Fibroblast of villous mesenchyme (primary cell): ENCODE measurements around the gene KCND1. TPM values are rescaled to one million over a fixed set of nuclear protein-coding genes. Genes with fewer than 3 reads are reported as not detected.

Experiments
- DNase-seq: peaks from one replicate; pipeline ENCODE4 v3.0.0-alpha.2; 2010; ENCODE audit warnings: low read depth
- H3K4me3 ChIP-seq: 2 replicates; pipeline ENCODE4 v1.5.1; 2011; ENCODE audit warnings: low read depth, mild to moderate bottlenecking, low read length
- total RNA-seq: library from RNA; depleted of rRNA; stranded (reverse); fragments of >200 nt; gene quantifications from 2 replicates; pipeline ENCODE4 v1.2.3, GENCODE V29; 2012
- TF ChIP-seq, protein P1 (sequence below): IDR thresholded peaks from 2 replicates; pipeline ENCODE4 v1.5.1; 2012; ENCODE audit warnings: low read depth, mild to moderate bottlenecking, low read length; ENCODE audit not compliant: insufficient read depth

The KCND1 gene
- total RNA-seq = 0.32 and 2.6 TPM in 2 replicates

DNA sequence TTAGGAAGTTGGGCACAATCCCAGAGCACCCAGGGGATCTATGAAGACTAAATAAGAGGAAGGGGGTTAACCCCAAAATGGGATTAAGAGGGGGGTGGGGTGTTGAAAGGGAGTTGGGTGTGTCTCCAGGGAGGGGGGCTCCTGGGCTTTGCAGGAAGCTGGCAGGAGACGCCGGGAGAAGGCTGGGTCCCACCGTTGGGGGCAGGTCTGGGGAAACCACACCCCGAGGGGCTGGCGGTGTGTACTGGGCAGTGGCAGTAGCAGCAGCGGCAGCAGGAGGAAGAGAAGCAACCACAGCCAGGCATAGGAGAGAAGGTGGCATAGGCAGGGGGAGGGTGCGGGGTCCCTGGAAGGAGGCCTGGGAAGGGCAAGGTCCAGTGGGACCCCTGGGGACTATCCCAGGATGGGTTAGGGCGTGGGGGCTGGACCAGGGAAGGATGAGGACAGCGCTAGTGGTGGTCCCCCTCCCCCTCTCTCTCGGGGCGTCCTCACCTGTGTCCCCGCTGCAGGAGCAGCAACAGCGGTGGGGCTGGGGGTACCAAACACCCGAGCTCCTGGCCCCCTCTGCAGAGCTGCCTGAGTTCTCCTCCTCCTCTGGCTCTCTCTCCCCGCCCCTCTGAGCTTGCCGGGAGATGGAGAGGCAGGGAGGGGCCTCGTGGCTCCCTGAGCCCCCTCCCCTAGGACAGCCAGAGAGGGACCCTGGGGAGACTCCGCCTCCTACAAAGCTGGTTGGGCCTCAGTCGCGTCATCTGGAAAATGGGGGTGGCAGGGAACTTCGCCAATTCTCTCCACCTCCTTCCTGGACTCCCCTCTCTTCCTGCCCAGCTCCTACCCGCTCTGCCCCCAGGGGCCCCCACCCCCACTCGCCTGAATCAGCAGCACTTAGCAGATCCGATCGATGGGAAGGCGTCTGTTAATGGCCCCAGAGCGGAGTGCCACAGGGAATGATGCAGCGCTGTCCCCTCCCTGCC lies at the start of gene KCND1:
Gene KCND1 (minus strand): TSS at position 596 of the 971 bp plus-strand sequence. CDS start 1,573 bp downstream, outside the sequence.
- H3K4me3 ChIP-seq = peak within 1 kb of the TSS; percentile 56
- peak; percentile 22 for DNase-seq
- TF ChIP-seq, protein P1, sequence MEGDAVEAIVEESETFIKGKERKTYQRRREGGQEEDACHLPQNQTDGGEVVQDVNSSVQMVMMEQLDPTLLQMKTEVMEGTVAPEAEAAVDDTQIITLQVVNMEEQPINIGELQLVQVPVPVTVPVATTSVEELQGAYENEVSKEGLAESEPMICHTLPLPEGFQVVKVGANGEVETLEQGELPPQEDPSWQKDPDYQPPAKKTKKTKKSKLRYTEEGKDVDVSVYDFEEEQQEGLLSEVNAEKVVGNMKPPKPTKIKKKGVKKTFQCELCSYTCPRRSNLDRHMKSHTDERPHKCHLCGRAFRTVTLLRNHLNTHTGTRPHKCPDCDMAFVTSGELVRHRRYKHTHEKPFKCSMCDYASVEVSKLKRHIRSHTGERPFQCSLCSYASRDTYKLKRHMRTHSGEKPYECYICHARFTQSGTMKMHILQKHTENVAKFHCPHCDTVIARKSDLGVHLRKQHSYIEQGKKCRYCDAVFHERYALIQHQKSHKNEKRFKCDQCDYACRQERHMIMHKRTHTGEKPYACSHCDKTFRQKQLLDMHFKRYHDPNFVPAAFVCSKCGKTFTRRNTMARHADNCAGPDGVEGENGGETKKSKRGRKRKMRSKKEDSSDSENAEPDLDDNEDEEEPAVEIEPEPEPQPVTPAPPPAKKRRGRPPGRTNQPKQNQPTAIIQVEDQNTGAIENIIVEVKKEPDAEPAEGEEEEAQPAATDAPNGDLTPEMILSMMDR = no peak

DNA sequence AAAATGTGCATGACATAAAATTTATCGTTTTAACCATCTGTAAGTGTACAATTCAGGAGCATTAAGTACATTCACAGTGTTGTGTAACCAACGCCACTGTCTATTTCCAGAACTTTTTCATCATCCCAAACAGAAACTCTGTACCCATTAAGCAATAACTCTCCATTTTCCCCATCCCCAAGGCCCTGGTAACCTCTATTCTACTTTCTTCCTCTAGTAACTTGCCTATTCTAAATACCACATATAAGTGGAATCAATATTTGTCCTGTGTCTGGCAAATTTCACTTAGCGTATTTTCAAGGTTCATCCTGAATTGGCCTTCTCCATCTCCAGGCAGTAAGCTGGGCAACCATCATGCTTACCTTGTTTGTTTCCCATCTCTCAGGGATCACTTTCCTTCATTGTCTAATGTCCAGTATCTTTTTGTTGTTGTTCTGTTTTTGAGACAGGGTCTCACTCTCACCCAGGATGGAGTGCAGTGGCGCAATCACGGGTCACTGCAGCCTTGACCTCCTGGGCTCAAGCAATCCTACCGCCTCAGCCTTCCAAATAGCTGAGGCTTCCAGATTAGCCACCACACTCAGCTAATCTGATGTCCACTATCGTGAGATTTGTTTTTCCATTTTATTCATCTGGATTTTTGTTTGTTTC lies 48.1 kb upstream of the KCND1 start:
- TF ChIP-seq, protein P1 = no peak
- no peak for DNase-seq
- H3K4me3 ChIP-seq = no peak overlapping the region

DNA sequence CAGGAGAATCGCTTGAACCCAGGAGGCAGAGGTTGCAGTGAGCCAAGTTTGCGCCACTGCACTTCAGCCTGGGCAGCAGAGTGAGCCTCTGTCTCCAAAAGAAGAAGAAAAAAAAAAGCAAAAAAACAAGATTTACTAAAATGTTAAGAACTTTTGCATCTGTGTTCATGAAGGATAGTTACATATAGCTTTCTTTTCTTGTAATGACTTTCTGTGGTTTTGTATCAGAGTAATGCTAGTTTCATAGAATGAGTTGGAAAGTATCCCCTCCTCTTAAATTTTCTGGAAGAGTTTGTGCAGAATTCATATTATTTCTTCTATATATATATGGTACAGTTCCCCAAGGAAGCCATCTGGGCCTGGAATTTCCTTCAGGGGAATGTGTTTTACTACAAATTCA lies 47.4 kb upstream of the KCND1 start:
- no peak for DNase-seq
- TF ChIP-seq, protein P1 = no peak

DNA sequence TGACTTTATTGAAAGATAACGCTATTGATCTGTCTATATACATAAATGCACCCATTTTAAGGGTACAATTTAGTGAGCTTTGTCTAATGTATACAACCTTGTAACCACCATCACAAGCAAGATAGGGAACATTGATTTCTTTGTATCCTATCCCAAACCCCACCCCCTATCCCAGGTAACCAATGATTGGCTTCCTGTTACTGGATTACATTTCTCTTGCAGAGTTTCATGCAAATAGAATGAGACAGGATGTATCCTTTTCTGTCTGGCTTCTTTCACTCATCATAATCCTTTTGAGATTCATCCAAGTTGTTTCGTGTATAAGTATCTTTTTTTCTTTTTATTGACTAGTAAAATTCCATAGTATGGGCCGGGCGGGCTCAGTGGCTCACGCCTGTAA lies 32.1 kb upstream of the KCND1 start:
- no peak for DNase-seq
- no peak overlapping the region for H3K4me3 ChIP-seq
- TF ChIP-seq, protein P1 = no peak

More for the DNA sequence above, 47.4 kb upstream of the KCND1 start:
- no peak overlapping the region for H3K4me3 ChIP-seq

DNA sequence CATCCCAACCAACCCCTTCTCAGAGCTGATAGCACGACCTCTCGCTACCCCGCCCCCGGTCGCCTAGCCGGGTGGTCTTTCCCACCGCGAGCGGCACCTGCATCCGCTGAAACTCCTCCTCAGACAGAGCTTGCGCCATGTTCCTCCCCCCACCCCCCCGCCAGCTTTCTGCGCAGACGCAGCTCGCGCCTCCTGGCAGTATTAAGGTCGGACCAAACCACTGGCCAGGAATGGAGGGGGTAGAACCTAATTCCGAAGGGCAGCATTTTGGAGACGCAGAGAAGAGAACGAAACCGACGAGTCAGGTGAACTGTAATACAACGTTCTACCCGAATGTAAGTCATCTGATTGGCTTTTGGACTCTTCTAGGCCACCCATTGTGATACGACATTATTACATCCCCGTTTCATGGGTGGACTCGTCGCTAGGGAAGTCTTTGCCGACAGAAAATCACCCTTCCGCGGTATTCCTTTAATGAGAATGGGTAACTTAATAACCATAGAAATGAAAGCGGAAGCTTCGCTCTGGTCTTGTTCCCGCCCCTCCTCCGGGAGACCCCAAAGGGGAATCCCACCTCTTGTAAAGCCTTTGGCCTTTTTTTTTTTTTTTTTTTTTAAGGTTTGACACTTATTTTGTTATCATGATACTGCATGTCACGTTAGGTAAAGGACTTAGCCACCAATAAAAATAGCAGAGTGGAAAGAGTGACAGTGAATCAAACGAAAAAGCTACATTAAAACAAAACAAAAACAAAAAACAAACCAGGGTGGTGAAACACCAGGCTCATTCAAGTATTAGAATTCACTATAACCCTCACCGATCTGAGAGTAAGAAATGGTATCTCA lies 30.7 kb upstream of the KCND1 start, which contains the start of gene GRIPAP1:
Gene GRIPAP1 (minus strand): TSS at position 174 of the 845 bp plus-strand sequence. CDS start 35 bp downstream, at position 139.
- TF ChIP-seq, protein P1 = no peak
- peak within 1 kb of the TSS; percentile 70 for H3K4me3 ChIP-seq
- DNase-seq = peak; percentile 91

DNA sequence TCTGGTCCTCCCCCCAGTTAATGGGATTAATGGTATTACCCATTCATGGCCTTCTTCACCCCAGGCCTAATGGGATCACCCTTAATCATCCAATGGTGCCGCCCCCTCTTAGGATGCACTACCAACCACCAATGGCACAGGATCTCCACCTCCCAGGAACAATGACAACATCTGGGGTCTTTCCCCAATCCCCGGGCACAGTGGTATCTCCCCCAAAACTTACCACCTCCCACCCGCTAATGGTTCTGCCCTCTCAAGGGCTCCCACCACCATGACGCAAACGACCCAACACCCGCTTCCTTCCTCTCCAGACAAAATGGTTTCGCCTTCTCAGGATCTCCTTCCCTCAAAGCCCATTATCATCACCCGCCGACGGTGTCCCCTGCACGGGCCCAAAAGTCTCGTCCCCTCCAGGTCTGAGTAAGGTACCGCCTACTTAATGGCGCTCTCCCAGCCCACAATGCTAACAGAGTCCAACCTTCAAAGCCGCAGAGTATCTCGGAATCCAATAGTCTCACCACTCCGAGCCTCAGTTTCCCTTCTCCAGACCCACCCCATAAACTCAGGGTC lies 30.0 kb upstream of the KCND1 start:
- peak overlapping the region; percentile 70 for H3K4me3 ChIP-seq
- TF ChIP-seq, protein P1 = no peak
- DNase-seq = peak; percentile 39
